K562 (cell line): ENCODE results near the gene PBXIP1. TPM values are rescaled to one million over a fixed set of nuclear protein-coding genes. Genes with fewer than 3 reads are reported as not detected.
A peak's percentile ranks its signal among the peaks of the same experiment; 100 is the strongest.

Source experiments
- ARNT ChIP-seq, 2 experiments: fragments of 450-650 bp; IDR thresholded peaks; 2 replicates each; pipeline ENCODE4 v1.6.1; 2016; ENCODE audit warnings: mild to moderate bottlenecking in 1 of 2
- CBFB ChIP-seq: sonication (generic); formaldehyde crosslinking; IDR thresholded peaks from 2 replicates; pipeline ENCODE4 v1.4.0; 2020; ENCODE audit warnings: mild to moderate bottlenecking, missing genetic modification reagents
- CBX3 ChIP-seq, 2 experiments: IDR thresholded peaks; 1 replicate in 1 of 2; 2 replicates in 1 of 2; pipeline ENCODE4 v1.6.1; 2012; ENCODE audit warnings: inconsistent platforms in 2 of 2, low read length in 2 of 2, borderline replicate concordance in 1 of 2, control low read depth in 1 of 2
- CREB1 ChIP-seq, 2 experiments: sonication (generic) in 1 of 2; formaldehyde crosslinking in 1 of 2; IDR thresholded peaks; 2 replicates each; pipeline versions ENCODE4 v1.6.1 to v1.8.0; 2012 to 2022; ENCODE audit warnings: inconsistent platforms in 1 of 2, mild to moderate bottlenecking in 1 of 2, missing genetic modification reagents in 1 of 2, moderate library complexity in 1 of 2
- CREBBP ChIP-seq: IDR thresholded peaks from one replicate; pipeline ENCODE4 v1.6.1; 2012; ENCODE audit warnings: low read depth, mild to moderate bottlenecking, control low read depth, inconsistent platforms, low read length
- ERF ChIP-seq: fragments of 450-650 bp; formaldehyde crosslinking; IDR thresholded peaks from 2 replicates; pipeline ENCODE4 v1.4.0; 2020; ENCODE audit warnings: mild to moderate bottlenecking, mixed read lengths
- NCOA4 ChIP-seq: fragments of 450-650 bp; IDR thresholded peaks from 2 replicates; pipeline ENCODE4 v1.6.1; 2018; ENCODE audit warnings: mild to moderate bottlenecking; ENCODE audit not compliant: partially characterized antibody
- NUFIP1 ChIP-seq: fragments of 450-650 bp; IDR thresholded peaks from 2 replicates; pipeline ENCODE4 v1.6.1; 2018; ENCODE audit not compliant: partially characterized antibody
- POU5F1 ChIP-seq: fragments of 150-350 bp; IDR thresholded peaks from 2 replicates; pipeline ENCODE4 v1.6.1; 2014; ENCODE audit warnings: borderline replicate concordance, low read length, low read depth, mild to moderate bottlenecking; ENCODE audit not compliant: partially characterized antibody
- RB1 ChIP-seq: fragments of 450-650 bp; IDR thresholded peaks from 2 replicates; pipeline ENCODE4 v1.6.1; 2017; ENCODE audit warnings: low read depth, mild to moderate bottlenecking
- RNF2 ChIP-seq: sonication (generic); IDR thresholded peaks from 2 replicates; pipeline ENCODE4 v1.6.1; 2016
- SNRNP70 ChIP-seq: fragments of 200-400 bp; formaldehyde crosslinking; optimal IDR thresholded peaks from 2 replicates; pipeline ENCODE3; 2017; ENCODE audit warnings: low read depth, low read length
- ZNF224 ChIP-seq: sonication (generic); formaldehyde crosslinking; IDR thresholded peaks from 2 replicates; pipeline ENCODE4 v1.8.0; 2022; ENCODE audit warnings: mild to moderate bottlenecking, missing genetic modification reagents
- ZNF76 ChIP-seq: fragments of 250-450 bp; sonication (Bioruptor Pico); IDR thresholded peaks from 2 replicates; pipeline ENCODE4 v1.4.0; 2020; ENCODE audit warnings: mild to moderate bottlenecking, moderate library complexity, borderline replicate concordance
- polyA plus RNA-seq, 8 experiments: library from polyadenylated mRNA; depleted of rRNA in 4 of 8; stranded (reverse) in 5 of 8; unstranded in 3 of 8; fragments of >200 nt; fragmentation: Nextera tagmentation in 2 of 8; fragmentation: Illumina TruSeq in 1 of 8; extraction: Ambion mirVana in 2 of 8; extraction: Trizol in 1 of 8; gene quantifications; 2 replicates each; pipeline versions ENCODE4 v1.2.1 to v1.2.3, GENCODE V29; 2011 to 2014; ENCODE audit warnings: inconsistent platforms in 1 of 8, missing spikeins in 1 of 8
- total RNA-seq, 7 experiments: library from RNA; depleted of rRNA in 6 of 7; stranded (reverse); fragments of >200 nt in 6 of 7; fragmentation: Illumina TruSeq in 2 of 7; extraction: Trizol in 2 of 7; gene quantifications; 2 replicates each; pipeline versions ENCODE4 v1.2.1 to v1.2.3, GENCODE V29; 2011 to 2021; ENCODE audit warnings: low replicate concordance in 1 of 7
- TF ChIP-seq, protein P1 (sequence below): fragments of 450-650 bp; IDR thresholded peaks from 2 replicates; pipeline ENCODE4 v1.6.1; 2016; ENCODE audit warnings: borderline replicate concordance
- TF ChIP-seq, protein P2 (sequence below), 3 experiments: IDR thresholded peaks in 2 of 3; conservative IDR thresholded peaks in 1 of 3; 2 replicates each; pipeline ENCODE4 v1.5.1; 2011 to 2012; ENCODE audit warnings: low read length in 3 of 3, mild to moderate bottlenecking in 3 of 3, control low read depth in 2 of 3, improper control_type of control experiment in 1 of 3, inconsistent platforms in 1 of 3, low read depth in 1 of 3, mixed read lengths in 1 of 3, moderate library complexity in 1 of 3; ENCODE audit not compliant: insufficient read depth in 2 of 3
- TF ChIP-seq, protein P3 (sequence below): fragments of 450-650 bp; IDR thresholded peaks from 2 replicates; pipeline ENCODE4 v1.6.1; 2014; ENCODE audit warnings: low read depth, mild to moderate bottlenecking, moderate library complexity, borderline replicate concordance

The PBXIP1 gene
- total and polyA plus RNA-seq, 9 of the 15 experiments (the other 6 are each of a cell fraction or from before 2014, with no cell fraction given): 0.13 to 8.3 (median 5.8) TPM

DNA sequence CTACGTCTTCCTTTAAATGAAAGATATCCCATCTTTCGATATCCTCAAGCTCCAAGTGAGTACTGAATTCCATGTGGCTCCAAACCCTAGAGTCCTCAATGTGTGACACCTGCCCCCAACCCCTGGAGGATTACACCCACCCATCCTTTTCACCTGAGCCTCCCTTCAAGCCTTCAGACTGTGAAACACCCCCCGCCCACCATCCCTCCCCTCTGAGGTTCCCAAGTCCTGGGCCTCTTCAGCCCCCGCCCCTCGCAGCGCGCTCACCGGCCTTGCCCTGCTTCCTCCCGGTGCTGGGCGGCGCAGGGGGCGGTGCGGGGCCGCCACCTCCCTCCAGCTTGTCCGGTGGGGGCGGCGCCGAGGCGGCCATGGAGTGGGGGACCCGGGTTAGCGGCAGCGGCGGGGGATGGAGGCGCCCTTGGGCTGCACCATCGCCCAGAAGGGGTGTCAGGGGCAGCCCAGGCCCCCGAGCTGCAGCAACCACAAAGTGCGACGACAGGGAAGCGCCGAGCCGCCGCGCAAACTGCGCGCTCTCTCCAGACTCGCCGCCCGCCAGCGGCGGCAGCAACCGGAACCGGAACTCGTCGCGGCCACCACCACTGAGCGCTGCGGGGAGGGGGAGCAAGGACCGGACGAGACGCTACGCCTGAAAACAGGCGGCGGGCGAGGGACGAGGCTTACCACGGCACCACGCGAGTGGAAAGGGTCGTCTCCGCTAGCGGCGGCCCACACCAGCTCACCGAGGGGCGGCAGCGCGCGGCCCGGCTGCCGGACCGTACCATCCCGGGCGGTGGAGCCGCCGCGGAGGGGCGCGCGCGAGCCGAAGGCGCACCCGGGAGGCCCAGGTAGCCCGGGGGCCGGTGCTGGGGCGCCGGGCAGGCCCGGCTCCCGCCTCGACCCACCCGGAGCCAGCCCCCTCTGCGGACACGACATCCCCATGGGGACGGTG, 5.6 kb upstream of the PBXIP1 start, which contains the start of gene PYGO2 (continued):
- TF ChIP-seq, protein P1, sequence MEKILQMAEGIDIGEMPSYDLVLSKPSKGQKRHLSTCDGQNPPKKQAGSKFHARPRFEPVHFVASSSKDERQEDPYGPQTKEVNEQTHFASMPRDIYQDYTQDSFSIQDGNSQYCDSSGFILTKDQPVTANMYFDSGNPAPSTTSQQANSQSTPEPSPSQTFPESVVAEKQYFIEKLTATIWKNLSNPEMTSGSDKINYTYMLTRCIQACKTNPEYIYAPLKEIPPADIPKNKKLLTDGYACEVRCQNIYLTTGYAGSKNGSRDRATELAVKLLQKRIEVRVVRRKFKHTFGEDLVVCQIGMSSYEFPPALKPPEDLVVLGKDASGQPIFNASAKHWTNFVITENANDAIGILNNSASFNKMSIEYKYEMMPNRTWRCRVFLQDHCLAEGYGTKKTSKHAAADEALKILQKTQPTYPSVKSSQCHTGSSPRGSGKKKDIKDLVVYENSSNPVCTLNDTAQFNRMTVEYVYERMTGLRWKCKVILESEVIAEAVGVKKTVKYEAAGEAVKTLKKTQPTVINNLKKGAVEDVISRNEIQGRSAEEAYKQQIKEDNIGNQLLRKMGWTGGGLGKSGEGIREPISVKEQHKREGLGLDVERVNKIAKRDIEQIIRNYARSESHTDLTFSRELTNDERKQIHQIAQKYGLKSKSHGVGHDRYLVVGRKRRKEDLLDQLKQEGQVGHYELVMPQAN: peak; percentile 72; the same call in 1 of the 2 replicates
- TF ChIP-seq, protein P2, sequence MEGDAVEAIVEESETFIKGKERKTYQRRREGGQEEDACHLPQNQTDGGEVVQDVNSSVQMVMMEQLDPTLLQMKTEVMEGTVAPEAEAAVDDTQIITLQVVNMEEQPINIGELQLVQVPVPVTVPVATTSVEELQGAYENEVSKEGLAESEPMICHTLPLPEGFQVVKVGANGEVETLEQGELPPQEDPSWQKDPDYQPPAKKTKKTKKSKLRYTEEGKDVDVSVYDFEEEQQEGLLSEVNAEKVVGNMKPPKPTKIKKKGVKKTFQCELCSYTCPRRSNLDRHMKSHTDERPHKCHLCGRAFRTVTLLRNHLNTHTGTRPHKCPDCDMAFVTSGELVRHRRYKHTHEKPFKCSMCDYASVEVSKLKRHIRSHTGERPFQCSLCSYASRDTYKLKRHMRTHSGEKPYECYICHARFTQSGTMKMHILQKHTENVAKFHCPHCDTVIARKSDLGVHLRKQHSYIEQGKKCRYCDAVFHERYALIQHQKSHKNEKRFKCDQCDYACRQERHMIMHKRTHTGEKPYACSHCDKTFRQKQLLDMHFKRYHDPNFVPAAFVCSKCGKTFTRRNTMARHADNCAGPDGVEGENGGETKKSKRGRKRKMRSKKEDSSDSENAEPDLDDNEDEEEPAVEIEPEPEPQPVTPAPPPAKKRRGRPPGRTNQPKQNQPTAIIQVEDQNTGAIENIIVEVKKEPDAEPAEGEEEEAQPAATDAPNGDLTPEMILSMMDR (IDR thresholded peaks at IDR 0.05 in 2 of 3, conservative IDR thresholded peaks at IDR 0.05 in 1 of 3; ENCODE audit: insufficient read depth in 2 of 3, low read depth in 1 of 3, low read length in 3 of 3): peak; percentile 64 to 86 (median 70)
- no peak for TF ChIP-seq RNF2
- no peak for TF ChIP-seq ZNF224
- no peak for TF ChIP-seq NUFIP1
- peak; percentile 90 for TF ChIP-seq RB1
- no peak for TF ChIP-seq POU5F1
- 0 out of 2 replicates have a peak, but pooled peaks have one; percentile 44 for TF ChIP-seq CBFB (CRISPR knock-in tag)
- 0 out of 2 replicates have a peak, but pooled peaks have one; percentile 44 for TF ChIP-seq CREB1 (IDR thresholded peaks at IDR 0.05)
- TF ChIP-seq CREB1 (CRISPR knock-in tag; IDR thresholded peaks at IDR 0.05): peak; percentile 61; the same call in 1 of the 2 replicates
- peak; percentile 98 for TF ChIP-seq ERF
- TF ChIP-seq CREBBP: no peak
- no peak for TF ChIP-seq SNRNP70
- no peak; a peak in 1 of 3 replicates for TF ChIP-seq CBX3 (IDR thresholded peaks at IDR 0.05; ENCODE audit: borderline replicate concordance in 1 of 2, low read length in 2 of 2)
- no peak for TF ChIP-seq ARNT (IDR thresholded peaks at IDR 0.05)
- TF ChIP-seq, protein P3, sequence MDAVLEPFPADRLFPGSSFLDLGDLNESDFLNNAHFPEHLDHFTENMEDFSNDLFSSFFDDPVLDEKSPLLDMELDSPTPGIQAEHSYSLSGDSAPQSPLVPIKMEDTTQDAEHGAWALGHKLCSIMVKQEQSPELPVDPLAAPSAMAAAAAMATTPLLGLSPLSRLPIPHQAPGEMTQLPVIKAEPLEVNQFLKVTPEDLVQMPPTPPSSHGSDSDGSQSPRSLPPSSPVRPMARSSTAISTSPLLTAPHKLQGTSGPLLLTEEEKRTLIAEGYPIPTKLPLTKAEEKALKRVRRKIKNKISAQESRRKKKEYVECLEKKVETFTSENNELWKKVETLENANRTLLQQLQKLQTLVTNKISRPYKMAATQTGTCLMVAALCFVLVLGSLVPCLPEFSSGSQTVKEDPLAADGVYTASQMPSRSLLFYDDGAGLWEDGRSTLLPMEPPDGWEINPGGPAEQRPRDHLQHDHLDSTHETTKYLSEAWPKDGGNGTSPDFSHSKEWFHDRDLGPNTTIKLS: 0 out of 2 replicates have a peak, but pooled peaks have one; percentile 15
- TF ChIP-seq ZNF76 (CRISPR knock-in tag): 0 out of 2 replicates have a peak, but pooled peaks have one; percentile 31
- TF ChIP-seq NCOA4: no peak
- TF ChIP-seq, all 486 proteins: peak for 148
